ENCODE measurements around the gene CARTPT. TPM values are rescaled to one million over a fixed set of nuclear protein-coding genes. Genes with fewer than 3 reads are reported as not detected.

The CARTPT gene
- total and polyA plus RNA-seq, 8 donors = not detected

DNA sequence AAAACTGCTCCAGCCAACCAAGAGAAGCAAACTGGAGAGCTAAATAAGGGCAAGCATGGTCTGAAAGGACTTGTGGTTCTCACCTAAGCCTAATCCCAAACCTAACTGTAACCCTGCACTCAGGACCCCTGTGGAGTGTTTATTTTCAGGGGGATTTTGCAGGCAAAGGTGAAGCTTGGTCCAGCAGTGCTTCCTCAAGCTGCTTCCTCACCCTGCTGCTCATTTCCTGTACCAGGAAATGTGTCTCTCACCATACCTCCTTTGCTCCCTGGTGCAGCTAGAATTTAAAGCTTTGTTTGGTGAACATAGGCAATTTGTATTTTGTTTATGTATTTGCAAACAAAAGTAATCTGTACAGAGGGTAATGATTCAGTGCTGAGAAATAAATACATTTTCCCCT, 50.2 kb downstream of the CARTPT start:
- TF ChIP-seq, protein P1, sequence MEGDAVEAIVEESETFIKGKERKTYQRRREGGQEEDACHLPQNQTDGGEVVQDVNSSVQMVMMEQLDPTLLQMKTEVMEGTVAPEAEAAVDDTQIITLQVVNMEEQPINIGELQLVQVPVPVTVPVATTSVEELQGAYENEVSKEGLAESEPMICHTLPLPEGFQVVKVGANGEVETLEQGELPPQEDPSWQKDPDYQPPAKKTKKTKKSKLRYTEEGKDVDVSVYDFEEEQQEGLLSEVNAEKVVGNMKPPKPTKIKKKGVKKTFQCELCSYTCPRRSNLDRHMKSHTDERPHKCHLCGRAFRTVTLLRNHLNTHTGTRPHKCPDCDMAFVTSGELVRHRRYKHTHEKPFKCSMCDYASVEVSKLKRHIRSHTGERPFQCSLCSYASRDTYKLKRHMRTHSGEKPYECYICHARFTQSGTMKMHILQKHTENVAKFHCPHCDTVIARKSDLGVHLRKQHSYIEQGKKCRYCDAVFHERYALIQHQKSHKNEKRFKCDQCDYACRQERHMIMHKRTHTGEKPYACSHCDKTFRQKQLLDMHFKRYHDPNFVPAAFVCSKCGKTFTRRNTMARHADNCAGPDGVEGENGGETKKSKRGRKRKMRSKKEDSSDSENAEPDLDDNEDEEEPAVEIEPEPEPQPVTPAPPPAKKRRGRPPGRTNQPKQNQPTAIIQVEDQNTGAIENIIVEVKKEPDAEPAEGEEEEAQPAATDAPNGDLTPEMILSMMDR (IDR thresholded peaks at IDR 0.05) = no peak
- DNase-seq = peak in 1 of 4 donors; percentile 10
- peak overlapping the region in 1 of 2 donors; percentile 15 for H3K27ac ChIP-seq
- no peaks in the 10 kb centered on the region for H3K4me1 ChIP-seq
- no peak overlapping the region for H3K4me3 ChIP-seq
- intact Hi-C loops (cut with DNase I) = no loop called here
- H3K27me3 ChIP-seq = no peaks in the 10 kb centered on the region
- H3K9me3 ChIP-seq = no peaks in the 10 kb centered on the region
- no peaks in the 10 kb centered on the region for H3K36me3 ChIP-seq
- ATAC-seq = no peak

DNA sequence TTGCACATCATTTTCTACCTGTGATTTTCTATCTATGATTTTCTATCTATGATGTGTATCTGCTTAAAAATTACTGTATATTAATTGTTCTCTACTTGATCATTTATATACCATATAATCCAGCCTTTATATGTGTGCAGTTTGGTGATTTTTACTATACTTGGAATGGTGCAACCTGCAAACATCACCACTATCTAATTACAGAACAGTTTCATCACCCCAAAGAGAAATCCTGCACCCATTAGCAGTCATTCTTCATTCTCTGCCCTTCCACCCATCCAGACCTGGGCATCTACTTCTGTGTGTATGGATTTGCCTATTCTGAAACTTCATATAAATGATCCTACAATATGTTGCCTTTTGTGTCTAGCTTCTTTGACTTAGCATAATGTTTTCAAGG, 51.3 kb downstream of the CARTPT start:
- no peak for DNase-seq
- Histone ChIP-seq H3K27ac (no peak overlapping the region), H3K9me3 (no peaks in the 10 kb centered on the region), H3K27me3 (no peaks in the 10 kb centered on the region), H3K36me3 (no peaks in the 10 kb centered on the region), H3K4me3 (no peak overlapping the region), H3K4me1 (no peaks in the 10 kb centered on the region)
- TF ChIP-seq, protein P1 (IDR thresholded peaks at IDR 0.05) = no peak
- intact Hi-C loops (cut with DNase I) = no loop called here
- no peak for ATAC-seq

Other genes with a start within 250 kb of the CARTPT start
- 10 to 100 TPM; 35.9 to 36.0 TPM for gene MCCC2, start 131.9 kb upstream of the CARTPT start, total RNA-seq
- gene MCCC2, start 131.9 kb upstream of the CARTPT start, polyA plus RNA-seq (ENCODE audit: insufficient read length in 6 of 6) = 10 to 100 TPM; 41.0 to 48.1 (median 45.0) TPM

All from left lung (tissue), 10 donors.